Stimulated activated CD8-positive, alpha-beta memory T cell treated with anti-CD3 and anti-CD28 coated beads, Interleukin-4, amount 100 ng/mL, for 48 hours (primary cell): Measurements from ENCODE around the gene CHRNB1.

Experiments used
- DNase-seq: peaks from one replicate; pipeline ENCODE4 v3.0.0-alpha.2; 2020

The CHRNB1 gene

GRCh38 chr17:7438656-7439460 is 6.0 kb upstream of the CHRNB1 start:
- DNase-seq: no peak

DNA sequence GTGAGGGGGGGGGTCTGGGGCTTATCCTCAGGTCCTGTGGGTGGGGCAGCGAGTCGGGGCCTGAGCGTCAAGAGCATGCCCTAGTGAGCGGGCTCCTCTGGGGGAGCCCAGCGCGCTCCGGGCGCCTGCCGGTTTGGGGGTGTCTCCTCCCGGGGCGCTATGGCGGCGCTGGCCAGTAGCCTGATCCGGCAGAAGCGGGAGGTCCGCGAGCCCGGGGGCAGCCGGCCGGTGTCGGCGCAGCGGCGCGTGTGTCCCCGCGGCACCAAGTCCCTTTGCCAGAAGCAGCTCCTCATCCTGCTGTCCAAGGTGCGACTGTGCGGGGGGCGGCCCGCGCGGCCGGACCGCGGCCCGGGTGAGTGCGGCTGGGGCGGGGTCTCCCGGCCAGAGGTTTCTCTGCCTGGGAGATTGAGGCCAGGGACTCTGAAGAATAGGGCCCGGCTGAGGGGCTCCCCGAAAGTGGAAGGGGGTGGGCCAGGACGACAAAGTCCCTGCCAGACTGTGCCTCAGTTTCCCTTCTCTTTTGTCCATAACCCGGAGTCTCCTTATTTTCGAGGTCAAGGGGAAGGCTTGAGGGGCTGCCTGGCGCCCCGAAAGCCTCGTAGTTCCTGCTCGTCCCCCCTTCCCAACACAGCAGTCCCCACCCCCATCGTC is 5.3 kb upstream of the CHRNB1 start, which contains the start of gene FGF11:
Gene FGF11 (plus strand): TSS at position 51 of the 651 bp plus-strand sequence. CDS start 109 bp downstream, at position 160.
- no peak for DNase-seq

- peak; percentile 71 for DNase-seq
Measured at GRCh38 chr17:7440113-7440833, 4.6 kb upstream of the CHRNB1 start.

- peak; percentile 44 for DNase-seq
Measured at GRCh38 chr17:7440834-7441195, 4.0 kb upstream of the CHRNB1 start.

GRCh38 chr17:7441266-7441665 is 3.6 kb upstream of the CHRNB1 start:
- DNase-seq: no peak

GRCh38 chr17:7442142-7442541 is 2.7 kb upstream of the CHRNB1 start:
- DNase-seq: no peak

DNA sequence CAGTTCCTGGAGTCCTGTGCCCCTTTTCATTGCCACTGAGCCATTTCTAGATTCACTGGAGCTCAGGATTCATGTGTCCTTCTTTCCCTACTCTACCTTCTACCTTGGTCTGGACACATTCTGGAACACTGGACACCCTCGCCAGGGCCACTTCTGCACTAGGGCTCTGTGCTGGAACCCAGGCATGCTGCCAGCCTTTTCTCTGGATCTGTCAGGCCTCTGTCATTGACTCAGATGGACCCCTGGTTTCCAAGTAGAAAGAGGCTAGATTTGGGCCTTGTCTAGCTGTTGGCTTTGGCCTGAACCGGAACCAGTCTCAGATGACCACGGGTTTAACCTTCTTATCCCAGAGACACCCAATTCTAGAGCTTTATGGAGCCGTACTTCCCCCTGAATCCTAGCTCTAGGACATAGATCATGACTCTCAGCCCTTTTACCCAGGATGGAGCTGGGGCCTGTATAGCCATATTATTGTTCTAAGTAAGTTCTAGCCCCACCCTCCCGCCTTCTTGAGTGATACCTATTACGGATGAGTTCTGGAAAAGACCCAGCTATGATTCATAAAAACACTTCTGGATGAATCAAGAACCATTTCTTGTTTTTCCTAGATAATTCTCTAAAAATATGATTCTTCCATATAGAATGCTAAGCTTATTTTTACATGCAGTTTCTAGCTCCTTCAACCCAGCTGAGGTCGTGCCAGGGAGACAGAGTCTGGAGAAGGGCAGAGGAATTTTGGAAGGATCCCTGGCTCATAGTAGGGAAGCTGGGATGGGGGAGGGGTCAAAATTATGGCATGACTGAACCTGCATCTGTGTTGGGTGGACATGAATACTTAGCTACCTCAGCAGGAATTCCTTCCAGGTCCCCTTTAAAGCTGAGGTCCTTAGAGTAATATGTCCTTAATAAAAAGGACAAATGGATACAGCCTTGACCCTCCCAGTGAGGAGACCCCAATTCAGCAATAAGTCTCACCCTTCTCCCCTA is 1.1 kb upstream of the CHRNB1 start:
- no peak for DNase-seq

DNA sequence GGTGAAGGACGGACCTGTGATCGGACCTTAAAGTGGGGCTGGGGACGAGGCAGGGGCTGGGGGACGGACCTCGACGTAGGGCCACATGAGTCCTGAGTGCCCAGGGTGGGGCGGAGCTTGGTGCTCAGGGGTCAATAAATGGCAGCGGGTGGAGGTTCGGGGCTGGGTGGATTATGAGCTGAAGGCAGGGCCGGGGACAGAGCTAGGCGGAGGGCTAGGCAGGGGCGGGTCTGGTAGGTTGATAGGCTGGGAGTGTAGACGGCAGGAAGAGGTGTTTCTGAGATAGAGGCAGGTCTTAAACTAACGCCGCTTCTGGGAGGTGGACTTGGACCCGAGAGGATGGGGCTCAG is 733 bp downstream of the CHRNB1 start:
- DNase-seq: peak; percentile 52

- no peak for DNase-seq
Measured at GRCh38 chr17:7448461-7448860, 3.6 kb downstream of the CHRNB1 start.

GRCh38 chr17:7459961-7460545 is 15.2 kb downstream of the CHRNB1 start:
- DNase-seq: no peak

DNA sequence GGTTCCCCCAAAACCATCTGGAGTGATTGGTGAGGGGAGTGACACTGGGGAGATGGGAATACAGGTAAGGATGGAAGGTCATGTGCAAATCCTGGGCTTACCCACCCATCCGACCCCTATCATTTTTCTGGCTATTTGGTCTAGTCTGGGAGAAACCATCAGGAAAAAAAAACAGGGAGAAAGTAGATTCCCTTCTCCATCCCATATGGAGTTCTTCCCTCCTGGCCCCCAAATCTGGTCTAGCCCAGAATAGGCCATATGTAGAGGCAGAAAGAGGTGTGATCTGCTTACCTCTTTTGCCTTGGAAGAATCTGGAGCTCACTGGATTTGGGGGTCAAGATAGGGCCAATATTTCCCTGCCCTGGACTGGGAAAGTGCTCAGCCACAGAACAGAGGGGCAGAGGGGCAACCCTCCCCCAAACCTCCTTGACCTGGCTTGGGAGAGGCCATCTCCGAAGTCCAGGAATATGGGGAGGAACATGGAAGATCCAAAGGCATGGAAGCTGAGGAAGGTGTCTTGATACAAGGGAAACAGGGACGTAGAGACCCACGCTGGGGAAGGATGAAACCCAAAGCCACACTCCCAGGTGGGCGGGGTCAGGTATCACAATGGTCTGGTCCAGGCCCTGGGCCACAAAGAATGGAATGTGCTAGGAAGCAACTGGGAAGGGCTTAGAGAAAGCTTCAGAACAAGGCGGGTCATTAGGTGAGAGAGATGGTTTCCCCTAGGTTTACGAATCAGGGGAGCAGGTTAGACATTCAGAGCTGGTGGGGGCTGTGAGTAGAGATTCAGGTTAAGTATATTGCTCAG is 16.2 kb downstream of the CHRNB1 start:
- no peak for DNase-seq

DNA sequence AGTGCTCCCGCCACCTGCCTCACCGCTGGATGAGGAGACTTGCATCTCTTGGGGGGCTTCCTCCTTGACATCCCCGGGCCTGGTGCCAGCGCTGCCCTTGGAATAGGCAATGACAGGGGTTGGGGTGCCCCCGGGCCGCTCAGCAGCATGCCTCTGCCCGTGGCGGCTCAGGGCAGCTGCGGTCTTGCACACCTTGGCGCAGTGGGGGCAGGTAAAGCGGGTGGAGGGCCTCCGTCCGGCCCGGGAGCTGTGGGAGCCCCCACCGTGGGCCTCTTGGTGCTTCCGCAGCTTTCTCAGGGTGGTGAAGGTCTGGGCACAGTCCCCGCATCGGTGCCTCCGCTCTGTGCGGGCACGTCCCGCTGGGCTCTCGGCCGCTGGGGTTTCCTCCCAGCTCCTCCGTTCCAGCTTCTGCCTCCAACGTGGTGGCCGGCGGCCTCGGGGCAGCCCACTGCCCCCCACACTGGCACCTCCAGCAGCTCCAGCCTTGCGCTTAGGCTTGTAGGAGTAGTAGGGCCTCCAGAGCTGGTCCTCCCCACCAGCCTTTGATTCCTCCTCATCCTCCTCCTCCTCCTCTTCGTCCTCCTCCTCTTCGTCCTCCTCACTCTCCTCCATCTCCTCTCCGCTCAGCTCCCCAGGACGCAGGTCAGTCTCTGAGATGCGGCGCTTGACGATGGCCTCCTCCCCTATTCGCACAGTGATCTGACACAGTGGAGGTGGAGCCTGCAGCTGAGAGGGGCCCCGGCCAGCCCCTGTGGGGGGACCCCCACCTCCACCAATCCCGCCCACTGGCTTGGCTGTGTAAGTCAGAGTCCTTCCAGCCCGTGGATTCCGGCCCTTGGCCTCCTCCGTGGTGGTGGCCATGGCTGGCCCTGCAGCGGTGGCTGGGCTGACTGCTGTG is 17.9 kb downstream of the CHRNB1 start:
- DNase-seq: no peak

DNA sequence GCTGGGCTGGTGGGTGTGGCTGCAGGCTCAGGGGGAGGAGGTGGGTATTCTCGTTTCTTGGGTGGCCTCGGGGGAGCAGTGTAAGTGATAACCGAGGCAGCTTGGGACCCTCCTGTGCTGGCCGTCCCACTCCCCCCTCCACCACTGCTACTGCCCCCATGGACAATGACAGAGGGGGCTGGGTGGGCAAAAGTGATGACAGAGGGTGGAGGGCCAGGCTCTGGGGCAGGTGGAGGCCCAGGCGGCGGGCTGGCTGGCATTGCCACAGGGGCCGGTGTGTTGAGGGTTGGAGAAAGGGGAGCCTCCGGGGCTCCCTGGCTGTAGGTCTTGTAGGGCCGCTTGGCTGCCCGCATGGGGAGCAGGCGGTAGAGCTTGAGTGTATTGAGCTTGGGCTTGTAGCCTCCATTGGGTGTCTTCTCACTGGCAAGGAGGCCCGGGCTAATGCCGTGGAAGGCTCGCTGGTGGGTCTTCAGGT is 18.5 kb downstream of the CHRNB1 start:
- DNase-seq: no peak

DNA sequence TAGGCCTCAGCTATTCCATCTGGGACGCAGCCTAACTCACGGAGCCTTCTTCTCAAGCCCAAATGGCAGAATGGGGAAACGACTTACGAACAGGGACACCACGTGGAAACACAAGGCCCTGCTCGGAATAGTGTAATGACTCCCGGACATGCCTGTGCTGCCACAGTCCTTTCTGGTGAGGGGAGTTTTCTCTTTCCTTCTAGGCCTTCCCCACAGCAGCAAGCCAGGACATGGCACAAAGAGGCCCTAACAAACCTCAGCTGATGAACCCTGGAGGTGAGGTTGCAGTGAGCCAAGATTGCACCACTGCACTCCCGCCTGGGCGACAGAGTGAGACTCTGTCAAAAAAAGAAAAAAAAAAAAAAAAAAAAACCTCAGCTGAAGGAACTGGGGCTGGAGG is 19.2 kb downstream of the CHRNB1 start:
- no peak for DNase-seq

GRCh38 chr17:7465597-7466275 is 20.9 kb downstream of the CHRNB1 start:
- no peak for DNase-seq

DNA sequence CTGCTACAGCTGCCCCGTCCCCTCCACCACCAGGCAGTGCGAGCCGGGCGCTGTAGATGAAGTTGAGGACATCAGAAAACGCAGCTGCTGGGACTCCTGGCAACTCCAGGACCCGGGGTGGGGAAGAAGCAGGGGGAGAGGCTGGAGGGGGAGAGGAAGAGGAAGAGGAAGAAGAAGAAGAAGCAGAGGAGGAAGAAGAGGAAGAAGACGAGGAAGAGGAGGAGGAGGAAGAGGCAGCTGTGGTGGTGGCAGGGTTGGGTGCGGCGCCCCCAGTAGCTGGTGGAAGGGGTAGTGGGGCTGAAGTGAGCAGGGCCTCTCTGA is 21.4 kb downstream of the CHRNB1 start:
- no peak for DNase-seq

DNA sequence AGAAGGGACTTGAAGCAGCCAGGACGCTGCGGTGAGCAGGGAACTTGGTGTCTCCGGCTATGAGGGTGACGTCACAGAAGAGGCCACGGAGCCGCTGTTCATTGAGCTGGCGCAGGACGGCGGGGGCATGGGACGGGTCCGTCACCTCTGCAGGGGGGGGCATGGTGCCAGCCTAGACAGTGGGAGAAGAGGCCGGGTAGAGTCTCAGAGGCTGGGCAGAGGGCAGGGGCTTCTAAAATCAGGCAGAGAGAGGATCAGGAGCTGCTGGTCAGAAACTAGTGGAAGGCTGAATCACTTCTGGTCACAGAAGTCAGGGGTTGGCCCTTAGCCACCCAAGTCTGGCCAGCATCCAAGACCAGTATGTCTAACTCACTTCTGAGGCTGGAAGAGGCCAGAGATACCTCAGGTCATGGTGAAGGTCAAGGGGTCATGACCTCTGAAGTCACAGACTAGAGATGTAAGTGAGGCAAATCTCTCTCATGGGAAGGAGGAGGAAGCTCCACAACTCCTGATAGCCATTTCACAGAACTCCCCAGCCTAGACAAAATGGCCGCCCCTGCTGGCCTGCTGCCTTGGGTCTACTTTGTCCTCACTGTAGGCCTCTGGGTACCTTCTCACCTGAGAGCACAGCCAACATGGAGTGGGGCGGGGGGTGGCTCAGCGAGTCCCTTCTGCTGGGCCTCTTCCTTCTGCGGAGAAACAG is 21.9 kb downstream of the CHRNB1 start:
- DNase-seq: no peak

DNA sequence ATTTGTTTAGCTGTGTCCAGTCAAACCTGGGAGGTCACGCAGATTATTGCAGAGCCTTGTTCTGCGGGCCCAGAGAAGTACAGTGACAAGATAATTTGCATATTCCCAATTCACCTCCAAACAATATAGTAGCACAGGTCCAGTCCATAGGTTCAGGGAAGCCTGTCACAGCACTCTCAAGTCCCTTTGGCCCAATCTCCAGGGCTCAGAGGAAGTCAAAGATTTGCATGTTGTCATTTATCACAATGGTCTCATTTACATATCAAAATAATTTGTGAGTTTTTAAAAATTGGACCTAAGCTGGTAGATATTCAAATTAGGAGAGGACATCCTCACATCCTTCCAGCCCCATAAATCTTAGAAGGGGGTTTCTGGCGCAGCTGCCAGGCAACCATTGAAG is 22.6 kb downstream of the CHRNB1 start:
- DNase-seq: no peak

- no peak for DNase-seq
Measured at GRCh38 chr17:7468290-7468689, 23.4 kb downstream of the CHRNB1 start.
